ENCODE measurements around the gene MIPOL1. TPM values are rescaled to one million over a fixed set of nuclear protein-coding genes. Genes with fewer than 3 reads are reported as not detected.

The MIPOL1 gene
- total and polyA plus RNA-seq, 9 of the 15 experiments (the other 6 are each of a cell fraction or from before 2014, with no cell fraction given) = 6.7 to 21.9 (median 12.4) TPM

DNA sequence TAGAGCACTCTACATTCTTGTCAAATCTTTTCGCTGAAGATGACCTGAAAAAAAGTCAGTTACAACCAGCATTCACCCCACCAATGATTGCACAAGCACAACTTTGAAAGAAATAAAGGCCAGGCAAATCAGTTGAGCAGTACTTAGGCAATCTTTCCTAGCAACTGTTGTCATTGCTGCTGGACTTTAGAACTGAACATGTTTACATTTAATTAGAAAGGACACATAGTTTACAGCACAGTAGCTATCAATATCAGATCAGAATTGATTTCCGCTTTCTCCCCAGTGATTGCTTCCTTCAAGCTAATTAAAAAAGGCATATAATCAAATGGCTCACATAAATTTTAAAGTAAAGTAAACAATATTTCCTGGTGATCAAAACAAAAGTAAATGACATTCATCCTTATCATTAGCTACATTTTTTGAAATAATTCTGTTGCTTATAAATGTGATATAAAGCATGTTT is 268.9 kb downstream of the MIPOL1 start:
- no peak for TF ChIP-seq OTX1 (CRISPR knock-in tag; IDR thresholded peaks at IDR 0.05)
- TF ChIP-seq, protein P1, sequence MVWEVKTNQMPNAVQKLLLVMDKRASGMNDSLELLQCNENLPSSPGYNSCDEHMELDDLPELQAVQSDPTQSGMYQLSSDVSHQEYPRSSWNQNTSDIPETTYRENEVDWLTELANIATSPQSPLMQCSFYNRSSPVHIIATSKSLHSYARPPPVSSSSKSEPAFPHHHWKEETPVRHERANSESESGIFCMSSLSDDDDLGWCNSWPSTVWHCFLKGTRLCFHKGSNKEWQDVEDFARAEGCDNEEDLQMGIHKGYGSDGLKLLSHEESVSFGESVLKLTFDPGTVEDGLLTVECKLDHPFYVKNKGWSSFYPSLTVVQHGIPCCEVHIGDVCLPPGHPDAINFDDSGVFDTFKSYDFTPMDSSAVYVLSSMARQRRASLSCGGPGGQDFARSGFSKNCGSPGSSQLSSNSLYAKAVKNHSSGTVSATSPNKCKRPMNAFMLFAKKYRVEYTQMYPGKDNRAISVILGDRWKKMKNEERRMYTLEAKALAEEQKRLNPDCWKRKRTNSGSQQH (CRISPR knock-in tag; IDR thresholded peaks at IDR 0.05) = no peak
- TF ChIP-seq ZNF717 (CRISPR knock-in tag; IDR thresholded peaks at IDR 0.05) = no peak
- no peak for TF ChIP-seq ZNF133 (CRISPR knock-in tag; IDR thresholded peaks at IDR 0.05)
- no peak for TF ChIP-seq SETDB1 (IDR thresholded peaks at IDR 0.05; ENCODE audit: low read length)
- no peak for TF ChIP-seq NCOA1 (IDR thresholded peaks at IDR 0.05; ENCODE audit: low read depth)
- no peak for TF ChIP-seq SMAD1 (IDR thresholded peaks at IDR 0.05; ENCODE audit: low read depth, low read length, partially characterized antibody)
- TF ChIP-seq, protein P2, sequence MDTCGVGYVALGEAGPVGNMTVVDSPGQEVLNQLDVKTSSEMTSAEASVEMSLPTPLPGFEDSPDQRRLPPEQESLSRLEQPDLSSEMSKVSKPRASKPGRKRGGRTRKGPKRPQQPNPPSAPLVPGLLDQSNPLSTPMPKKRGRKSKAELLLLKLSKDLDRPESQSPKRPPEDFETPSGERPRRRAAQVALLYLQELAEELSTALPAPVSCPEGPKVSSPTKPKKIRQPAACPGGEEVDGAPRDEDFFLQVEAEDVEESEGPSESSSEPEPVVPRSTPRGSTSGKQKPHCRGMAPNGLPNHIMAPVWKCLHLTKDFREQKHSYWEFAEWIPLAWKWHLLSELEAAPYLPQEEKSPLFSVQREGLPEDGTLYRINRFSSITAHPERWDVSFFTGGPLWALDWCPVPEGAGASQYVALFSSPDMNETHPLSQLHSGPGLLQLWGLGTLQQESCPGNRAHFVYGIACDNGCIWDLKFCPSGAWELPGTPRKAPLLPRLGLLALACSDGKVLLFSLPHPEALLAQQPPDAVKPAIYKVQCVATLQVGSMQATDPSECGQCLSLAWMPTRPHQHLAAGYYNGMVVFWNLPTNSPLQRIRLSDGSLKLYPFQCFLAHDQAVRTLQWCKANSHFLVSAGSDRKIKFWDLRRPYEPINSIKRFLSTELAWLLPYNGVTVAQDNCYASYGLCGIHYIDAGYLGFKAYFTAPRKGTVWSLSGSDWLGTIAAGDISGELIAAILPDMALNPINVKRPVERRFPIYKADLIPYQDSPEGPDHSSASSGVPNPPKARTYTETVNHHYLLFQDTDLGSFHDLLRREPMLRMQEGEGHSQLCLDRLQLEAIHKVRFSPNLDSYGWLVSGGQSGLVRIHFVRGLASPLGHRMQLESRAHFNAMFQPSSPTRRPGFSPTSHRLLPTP (IDR thresholded peaks at IDR 0.05; ENCODE audit: borderline replicate concordance, extremely low read depth, insufficient read length) = no peak
- no peak for TF ChIP-seq ZKSCAN1 (IDR thresholded peaks at IDR 0.05; ENCODE audit: low read depth, low read length)
- TF ChIP-seq EZH2 (IDR thresholded peaks at IDR 0.05; ENCODE audit: borderline replicate concordance, low read depth, low read length) = no peak
- TF ChIP-seq MEF2A (IDR thresholded peaks at IDR 0.05; ENCODE audit: control insufficient read depth, low read depth, low read length) = no peak
- no peak for TF ChIP-seq COPS2 (conservative IDR thresholded peaks at IDR 0.05)
- 50% methylated on average over 2 of the region's 2 CpGs for WGBS (ENCODE audit: insufficient coverage, low coverage, missing lambda C conversion rate)
- in situ Hi-C loops (cut with MboI) = no loop called here
- no peak overlapping the region for H2AFZ ChIP-seq (ENCODE audit: low read depth, low read length)
- no peaks in the 10 kb centered on the region for H4K20me1 ChIP-seq (replicated peaks; ENCODE audit: control insufficient read depth, insufficient read depth, low read length)
- no peak overlapping the region for H3K9ac ChIP-seq (ENCODE audit: insufficient read depth in 1 of 2, low read depth in 2 of 2, low read length in 2 of 2)
- CTCF ChIA-PET (ENCODE audit: low intra/inter-chr PET ratio) = no interaction called here
- intact Hi-C loops (cut with micrococcal nuclease) = no loop called here
- POLR2A ChIA-PET = no interaction called here
- no peaks in the 10 kb centered on the region for H3K9me3 ChIP-seq (replicated peaks; ENCODE audit: control insufficient read depth, insufficient read depth, low read depth, low read length)
- H3K4me1 ChIP-seq (replicated peaks in 1 of 2; ENCODE audit: control insufficient read depth in 2 of 2, insufficient read depth in 2 of 2, low read length in 2 of 2) = no peaks in the 10 kb centered on the region
- H3K27ac ChIP-seq (ENCODE audit: extremely low read depth, low read depth, low read length) = no peak overlapping the region
- H3K79me2 ChIP-seq (ENCODE audit: control insufficient read depth, insufficient read depth, low read length) = no peaks in the 10 kb centered on the region
- H3K27me3 ChIP-seq (ENCODE audit: control insufficient read depth in 2 of 2, insufficient read depth in 2 of 2, low read length in 2 of 2) = no peaks in the 10 kb centered on the region
- no peaks in the 10 kb centered on the region for H3K36me3 ChIP-seq (ENCODE audit: control insufficient read depth, insufficient read depth, low read length)
- no peaks in the 10 kb centered on the region for H3K9me1 ChIP-seq (ENCODE audit: control insufficient read depth, insufficient read depth, low read length)
- no peak for DNase-seq (ENCODE audit: extremely low read depth in 1 of 4, low spot score in 3 of 4)
- BruUV-seq (replicated peaks) = no TSS peak
- no peak for ATAC-seq
- no peak overlapping the region for H3K4me2 ChIP-seq (ENCODE audit: insufficient read depth, low read length)
- FAIRE-seq = no peak
- H3K4me3 ChIP-seq = no peak overlapping the region

All from K562 (cell line).